GM04504 (cell line): ENCODE results near the gene HPSE2.
"Not testable (repeated sequence)": the region's sequence is repeated elsewhere in the genome, so short reads cannot be mapped to it uniquely, and the experiment has no call there.

Experiments used
- DNase-seq: peaks from one replicate; pipeline ENCODE4 v3.0.0-alpha.2; 2012; ENCODE audit warnings: low read depth

HPSE2 gene

DNA sequence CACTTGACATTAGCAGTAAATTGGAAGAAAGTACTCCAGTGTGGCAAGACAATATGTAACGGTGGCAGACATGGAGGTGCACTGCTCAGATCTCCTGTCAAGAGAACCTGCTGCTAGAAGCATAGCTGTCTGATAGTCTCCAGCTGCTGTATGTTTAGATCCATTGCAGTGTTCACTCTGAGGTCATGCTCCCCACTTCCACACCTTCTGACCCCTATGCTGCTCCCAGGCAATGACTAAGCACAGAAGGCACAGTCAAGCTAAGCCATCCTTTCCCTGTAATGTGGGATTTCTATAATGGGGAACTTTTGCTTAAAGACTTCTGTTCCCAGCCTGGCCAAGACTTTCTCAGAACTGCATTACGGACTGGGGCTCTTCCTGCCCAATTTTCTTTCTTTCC lies 315.8 kb downstream of the HPSE2 start:
- no peak for DNase-seq

DNA sequence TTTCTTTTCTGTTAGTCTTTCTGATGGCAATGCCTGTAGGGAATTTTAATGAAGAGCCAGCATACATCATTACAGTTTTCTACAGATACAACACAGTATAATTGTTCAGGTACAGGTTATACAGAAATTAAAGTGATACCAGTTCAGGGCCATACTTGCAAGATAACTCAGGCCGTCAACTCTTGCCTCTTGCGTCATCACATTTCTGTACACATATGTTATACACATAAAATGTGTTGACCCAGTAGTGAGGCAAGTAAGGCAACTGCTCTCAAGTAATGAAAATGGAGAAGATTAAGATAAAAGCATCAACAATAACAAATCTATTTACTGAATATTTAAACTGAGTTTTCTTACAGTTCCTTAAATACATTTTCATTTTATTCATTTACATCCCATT lies 317.8 kb downstream of the HPSE2 start:
- no peak for DNase-seq

DNA sequence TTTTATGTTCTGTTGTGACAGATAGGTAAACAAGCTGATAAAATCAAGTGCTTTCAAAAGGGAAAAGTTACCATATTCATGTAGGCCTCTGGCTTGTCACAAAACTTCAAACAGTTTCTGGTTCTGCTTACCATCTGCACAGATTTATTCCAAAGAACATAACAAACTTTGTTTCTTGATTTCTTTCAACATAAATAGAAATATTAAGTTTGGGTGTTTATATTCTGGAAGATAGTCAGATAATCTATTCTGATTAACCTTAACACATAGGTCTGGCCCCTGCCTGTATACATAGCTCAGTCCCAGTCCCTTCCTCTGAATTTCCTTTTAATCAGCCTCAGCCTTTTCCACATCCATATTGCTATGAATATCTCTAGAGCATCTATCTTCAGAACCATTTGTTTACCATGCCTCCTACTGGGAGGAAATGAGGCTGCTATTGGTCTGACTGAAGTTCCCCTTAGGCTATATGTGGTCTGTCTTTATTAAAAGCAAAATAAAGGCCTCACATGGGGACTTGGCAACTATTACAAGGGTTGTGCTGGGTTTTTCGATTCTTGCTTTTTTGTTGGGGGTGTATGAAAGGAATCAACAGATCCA lies 319.0 kb downstream of the HPSE2 start:
- DNase-seq = no peak

DNA sequence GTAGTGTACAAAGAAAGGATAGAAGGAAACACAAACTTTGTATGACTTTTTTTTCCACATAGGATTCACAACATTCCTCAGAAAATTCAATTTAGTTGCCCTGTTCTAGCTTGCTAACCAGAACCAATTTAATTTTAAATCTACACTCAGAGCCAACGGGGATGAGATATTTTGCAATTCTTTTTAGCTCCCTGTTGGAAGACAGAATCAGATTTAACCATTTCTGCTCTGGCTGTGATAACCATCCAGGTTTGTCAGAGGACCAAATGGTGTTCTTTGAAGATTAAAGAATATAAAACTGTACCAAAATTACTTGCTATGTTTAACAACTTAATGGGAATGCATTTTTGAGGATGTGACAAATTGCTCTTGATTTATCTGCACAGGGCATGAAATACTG lies 319.7 kb downstream of the HPSE2 start:
- DNase-seq = no peak

DNA sequence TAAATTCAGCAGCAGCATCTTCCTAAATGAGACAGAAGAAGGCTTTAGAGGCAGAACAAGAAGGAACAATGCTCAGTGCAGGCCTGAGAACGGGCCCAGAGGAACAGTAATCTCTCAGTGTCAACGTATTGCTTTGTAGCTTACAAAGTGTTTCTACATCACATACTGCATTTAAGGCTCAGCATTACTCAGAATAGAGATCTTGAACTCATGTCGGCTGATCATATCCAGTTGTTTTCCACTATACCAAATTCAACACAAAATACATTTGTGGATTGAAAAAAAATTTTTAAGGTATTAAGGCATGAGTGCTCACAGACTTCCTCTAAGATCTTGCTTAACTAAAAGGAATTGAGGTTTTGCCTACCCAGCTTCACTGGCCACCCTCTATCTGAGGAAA lies 325.1 kb downstream of the HPSE2 start:
- no peak for DNase-seq

DNA sequence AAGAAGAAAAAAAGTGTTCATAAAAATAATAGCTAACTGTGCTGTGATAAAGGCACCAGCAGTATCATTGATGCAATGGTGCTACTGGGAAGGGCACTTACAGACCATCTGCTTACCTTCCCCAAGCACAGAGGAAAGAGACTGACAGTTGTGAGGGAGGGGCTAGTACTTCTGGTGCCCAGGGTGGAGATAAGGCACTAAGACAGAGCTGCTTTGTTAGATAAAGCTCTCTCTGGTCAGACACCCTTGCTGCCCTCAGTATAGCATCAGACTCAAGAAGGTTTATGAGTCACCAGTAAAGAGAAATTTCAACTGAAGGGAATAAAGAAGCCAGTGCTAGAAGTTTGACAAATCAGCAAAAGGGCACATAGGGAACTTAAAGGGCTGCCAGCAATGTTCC lies 325.6 kb downstream of the HPSE2 start:
- DNase-seq = no peak

DNA sequence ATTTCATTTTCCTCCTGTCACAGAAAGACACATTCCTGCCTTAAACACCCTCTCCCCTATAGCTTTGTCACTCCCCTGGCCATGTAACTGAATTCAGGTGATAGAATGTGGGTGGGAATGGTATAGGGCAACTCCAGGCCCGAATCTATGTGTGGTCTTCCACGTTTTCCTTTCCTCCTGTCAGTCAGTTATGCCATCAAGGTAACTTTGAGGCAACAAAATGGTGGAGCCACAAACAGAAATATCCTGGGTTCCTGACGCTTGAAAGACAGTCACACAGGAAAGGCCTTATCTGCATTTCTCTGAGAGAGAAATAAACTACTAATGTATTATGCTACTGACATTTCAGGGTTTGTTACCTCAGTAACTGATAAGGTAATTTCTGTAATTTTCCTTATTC lies 326.8 kb downstream of the HPSE2 start:
- DNase-seq = no peak

DNA sequence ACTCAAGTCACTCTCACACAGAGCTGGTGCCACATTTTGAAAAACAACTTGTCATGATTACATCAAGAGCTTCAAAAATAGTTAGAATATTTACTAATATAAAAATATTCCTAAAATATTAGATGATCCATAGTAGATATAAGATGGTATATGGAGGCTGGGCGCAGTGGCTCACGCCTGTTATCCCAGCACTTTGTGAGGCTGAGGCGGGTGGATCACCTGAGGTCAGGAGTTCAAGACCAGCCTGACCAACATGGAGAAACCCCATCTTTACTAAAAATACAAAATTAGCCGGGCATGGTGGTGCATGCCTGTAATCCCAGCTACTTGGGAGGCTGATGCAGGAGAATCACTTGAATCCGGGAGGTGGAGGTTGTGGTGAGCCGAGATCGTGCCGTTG lies 327.4 kb downstream of the HPSE2 start:
- DNase-seq = not testable (repeated sequence)

DNA sequence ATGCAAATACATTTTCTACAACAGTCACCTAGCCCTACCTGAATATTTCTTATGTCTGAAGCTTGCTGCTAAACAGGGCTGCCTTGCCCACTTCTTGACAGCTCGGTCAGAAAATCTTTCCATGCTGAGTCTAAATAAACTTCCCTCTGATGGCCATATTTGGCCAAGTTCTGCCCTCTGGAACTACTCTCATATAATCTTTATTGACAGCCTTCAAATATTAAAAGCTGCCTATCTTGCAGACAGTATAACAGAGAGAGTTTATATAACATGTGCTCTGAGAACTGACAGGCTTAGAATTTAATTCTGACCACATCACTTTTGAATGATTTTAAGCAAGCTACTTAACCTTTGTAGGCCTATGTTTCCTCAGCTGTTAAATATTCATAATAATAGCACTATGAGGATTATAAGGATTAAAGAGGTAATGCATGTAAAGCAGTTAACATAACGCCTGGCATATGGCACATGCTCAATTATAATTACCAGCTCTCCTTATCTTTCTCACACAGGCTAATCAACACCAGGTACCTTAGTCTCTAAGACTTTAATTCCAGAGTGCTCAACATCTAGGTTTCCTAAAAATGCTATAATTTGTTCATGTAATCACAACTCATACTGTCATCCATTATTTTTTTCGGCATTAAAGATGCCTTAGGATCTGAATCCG lies 334.1 kb downstream of the HPSE2 start:
- DNase-seq = no peak

DNA sequence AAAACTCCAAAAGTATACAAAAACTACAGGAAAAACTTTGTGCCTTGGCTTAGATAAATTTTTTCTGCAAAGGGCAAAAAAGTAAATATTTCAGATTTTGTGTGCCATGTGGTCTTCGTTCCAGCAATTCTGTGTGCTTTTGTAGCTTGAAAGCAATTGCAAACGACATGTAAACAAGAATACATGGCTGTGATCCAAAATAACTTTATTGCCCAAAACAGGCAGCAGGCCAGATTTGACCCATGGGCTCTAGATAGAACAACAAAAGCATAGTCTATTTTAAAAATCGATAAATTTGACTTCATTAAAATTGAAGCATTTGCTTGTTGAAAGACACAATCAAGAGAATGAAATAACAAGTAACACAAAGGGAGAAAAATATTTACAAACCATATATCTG lies 336.6 kb downstream of the HPSE2 start:
- no peak for DNase-seq

DNA sequence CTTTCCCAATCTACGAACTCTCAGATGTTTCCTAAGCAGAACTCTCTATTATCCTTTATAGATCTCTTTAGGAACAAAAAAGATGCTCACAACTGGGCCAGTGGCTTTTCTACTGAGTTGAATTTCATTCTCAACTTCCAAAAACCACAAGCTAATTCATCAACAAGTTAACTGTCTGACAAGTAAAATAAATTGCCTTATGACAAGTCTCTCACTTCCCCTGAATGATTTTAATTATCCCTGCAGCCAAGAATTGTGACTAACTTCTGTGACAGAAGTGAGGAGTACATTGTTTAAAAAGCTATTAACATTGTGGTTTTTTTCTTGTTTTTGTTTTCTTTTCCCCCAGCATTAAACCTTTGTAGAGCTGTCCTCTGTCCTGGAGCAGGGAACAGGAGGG lies 343.1 kb downstream of the HPSE2 start:
- no peak for DNase-seq

DNA sequence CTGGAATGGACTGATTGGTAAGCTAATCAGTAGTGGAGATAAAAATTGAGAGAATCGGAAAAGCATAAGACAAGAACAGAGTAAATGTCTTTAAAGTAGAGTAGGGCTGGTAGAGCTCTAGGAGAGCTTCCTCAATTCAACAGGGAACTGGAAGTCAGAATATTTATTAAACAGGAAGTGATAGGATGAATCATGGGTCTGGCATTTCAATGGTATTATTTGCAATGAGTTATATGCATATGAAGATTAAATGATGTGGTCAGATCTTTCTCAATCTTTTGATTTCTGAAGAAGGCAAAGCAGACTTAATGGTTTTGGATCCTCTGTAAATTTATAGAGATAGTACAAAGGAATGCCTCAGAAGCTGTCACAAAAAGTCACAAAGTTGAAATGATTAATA lies 349.0 kb downstream of the HPSE2 start:
- DNase-seq = no peak

DNA sequence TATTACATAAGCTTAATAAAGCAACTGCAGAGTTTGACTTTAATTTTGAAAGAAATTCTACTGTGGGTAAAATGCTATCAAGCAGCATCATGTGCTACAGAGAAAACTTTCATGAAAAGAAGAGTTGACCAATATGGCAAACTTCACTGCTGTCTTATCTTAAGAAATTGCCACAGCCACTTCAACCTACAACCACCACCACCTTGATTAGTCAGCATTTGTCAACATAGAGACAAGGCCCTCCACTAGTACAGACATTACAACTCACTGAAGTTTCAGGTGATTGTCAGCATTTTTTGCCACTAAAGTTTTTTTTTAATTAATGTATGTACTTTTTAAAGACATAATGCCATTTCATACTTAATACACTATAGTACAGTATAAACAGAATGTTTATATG lies 350.3 kb downstream of the HPSE2 start:
- no peak for DNase-seq

DNA sequence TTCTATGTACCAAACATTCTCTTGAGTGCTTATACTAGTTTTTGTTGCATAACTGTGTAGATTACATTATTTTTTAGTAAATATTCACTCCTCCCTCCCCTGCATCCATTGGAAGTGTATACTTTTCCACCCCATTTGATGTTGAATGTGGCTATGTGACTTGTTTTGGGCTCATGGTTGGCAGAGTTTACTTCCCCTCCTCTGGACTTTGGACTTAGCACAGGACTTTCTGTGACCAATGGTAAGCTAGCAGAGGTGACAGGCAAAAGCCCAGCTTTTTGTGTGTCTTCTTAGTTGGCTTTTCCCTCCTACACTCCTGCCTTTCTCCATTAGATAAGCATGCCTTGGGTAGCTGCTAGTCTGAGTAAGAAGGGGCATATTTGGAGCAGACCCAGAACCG lies 353.9 kb downstream of the HPSE2 start:
- DNase-seq = no peak

DNA sequence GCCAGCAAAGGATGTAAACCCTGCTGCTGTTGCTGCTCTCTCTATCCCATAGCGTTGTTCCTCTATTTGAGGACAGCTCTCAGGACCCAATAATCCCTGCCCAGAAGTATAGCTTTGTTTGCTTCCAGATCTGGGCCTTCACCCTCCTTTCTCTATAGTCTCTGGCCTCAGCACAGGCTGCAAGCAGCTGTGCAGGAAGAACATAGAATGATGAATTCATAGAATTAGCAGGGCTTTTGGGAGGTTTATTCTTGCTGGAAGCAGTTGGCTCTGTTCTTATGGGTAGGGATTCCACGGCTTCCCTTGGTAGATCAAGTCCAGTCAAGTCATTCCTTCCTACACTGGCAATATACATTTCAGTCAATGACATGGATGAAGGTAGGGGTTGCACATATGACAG lies 354.7 kb downstream of the HPSE2 start:
- DNase-seq = no peak

DNA sequence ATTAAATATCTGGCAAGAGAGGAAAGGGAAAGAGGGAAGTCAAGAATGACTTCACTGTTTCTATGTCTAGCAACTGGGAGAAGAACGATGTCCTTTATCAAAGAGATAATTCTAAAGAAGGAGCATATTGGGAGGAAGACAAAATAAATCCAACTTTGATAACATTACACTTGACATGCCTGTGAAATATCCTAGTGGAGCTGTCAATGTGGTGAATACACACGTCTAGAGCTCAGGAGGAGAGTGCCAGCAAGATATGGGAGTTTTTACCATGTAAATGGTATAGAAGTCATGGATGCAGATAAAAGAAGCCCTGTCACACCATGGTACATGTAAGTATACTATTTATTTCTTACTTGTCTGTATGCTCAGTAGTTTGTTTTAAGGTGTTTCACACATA lies 356.7 kb downstream of the HPSE2 start:
- no peak for DNase-seq

DNA sequence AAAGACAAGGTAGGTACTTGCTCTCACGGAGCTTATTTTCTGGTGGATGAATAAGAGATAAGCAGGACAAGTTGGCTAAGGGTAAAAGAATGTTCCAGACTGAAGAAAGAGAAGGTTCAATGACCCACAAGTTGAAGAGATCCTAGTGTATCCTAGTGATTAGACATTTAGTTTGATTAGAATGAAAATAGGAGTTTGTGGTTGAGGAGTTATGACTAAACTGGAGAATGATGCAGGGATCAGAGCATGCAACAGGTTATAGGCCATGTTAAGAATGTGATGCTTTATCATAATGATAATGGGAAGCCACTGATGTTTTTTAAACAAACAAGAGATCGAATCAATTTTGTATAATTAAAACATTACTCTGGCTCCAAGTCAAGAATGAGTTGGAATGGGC lies 357.2 kb downstream of the HPSE2 start:
- no peak for DNase-seq

DNA sequence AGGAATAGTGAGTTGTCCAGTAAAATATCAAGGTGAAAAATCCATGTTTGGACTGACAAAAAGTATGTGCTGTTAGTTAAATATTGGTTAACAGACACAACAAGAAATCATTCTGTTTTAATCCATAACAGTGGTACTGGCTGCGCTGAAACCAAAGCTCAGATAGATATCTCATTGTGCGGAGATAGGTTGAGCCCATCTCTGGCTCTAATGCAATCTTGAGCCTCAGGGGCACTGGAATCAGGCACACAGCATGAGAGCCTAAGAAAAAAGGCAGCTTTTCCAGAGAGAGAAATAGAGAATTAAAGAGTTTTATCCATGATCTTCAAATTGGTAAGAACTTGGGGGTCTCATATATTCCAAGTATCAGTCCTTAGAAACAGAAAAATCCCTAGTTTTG lies 373.7 kb downstream of the HPSE2 start:
- no peak for DNase-seq

DNA sequence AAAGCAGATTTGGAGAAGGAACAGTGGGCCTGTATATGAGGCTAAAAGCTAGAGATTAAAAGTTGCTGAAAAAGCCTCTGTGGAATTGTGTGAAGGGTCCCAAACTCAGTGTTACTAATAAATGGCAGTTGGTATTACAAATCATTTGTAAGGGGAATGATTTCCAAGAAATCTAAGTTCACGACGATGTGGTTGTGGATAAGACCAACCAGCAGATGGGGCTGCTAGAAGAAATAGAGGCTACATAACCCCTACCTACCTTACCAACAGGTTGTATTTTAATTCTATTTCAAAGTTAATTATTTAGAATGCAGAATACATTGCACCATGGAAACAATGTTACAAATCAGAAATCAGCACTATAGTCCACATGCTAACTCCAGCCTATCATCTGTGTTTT lies 377.1 kb downstream of the HPSE2 start:
- no peak for DNase-seq

DNA sequence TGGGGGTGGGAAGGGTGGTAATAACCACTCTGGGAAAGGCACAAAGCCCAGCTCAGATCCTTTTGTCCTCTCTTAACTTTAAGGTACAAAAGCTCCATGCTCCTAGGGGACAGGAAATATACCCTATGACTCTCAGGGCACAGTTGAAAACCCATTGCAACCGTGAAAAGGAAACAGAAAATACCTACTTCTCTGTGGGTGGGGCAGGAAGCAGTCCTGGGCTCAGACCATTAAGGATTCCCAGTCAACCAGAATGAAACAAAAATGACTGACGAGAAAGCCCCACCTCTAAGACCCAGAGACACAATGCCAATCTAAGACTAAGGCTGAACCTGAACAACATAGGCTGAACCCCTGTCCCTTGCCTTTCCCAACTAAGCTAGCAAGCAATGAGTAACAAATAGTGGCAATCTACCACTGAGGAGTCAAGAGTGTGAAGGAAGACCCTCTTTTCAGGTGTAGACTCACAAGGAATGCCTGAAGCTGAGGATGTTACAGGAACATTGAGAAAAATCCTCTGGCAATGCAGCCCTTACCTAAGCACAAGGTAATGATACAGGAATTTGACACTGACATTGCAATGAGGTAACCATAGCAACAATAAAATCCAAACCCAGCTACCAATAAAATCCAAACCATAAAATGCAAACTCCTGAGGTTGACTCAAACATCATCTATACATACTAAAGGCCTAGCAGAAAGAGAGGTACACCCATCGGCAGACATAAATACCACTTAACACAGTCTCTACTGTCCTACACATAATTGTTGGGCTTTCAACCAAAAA lies 380.1 kb downstream of the HPSE2 start:
- DNase-seq = no peak

DNA sequence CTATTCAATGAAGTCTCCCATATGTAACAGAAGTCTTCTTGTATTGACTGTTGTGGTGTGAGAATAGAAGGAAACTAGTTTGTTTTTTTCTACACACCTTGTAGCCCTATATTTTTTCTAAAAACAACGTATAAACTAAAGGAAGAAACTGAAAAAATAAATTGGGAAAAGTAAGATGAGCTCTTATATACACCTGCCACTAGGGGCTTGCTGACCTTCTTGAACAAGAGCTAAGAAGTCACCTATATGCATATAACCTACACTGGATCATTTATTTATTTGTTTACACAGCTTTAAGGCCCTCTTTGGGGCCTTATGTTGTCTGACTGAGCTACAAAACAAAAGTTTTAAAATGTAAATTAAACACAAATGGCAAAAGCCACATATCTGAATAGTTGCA lies 383.0 kb downstream of the HPSE2 start:
- DNase-seq = no peak

DNA sequence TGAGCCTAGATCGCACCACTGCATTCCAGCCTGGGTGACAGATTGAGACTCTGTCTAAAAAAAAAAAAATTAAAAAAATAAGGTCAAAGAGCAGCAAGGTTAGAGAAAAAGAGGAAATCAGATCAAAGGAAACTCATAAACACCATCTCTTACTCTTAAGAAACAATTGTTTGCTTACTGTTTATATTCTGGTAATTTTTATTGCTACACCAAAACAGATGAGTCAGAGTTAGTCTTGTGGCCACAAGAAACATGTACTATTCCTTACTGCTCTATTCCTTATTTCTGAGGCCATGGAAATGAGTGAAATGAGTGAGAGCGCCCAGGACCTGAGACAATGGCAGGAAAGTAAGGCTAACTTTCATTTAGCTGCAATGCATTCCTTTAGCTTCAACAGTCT lies 387.3 kb downstream of the HPSE2 start:
- DNase-seq = no peak

DNA sequence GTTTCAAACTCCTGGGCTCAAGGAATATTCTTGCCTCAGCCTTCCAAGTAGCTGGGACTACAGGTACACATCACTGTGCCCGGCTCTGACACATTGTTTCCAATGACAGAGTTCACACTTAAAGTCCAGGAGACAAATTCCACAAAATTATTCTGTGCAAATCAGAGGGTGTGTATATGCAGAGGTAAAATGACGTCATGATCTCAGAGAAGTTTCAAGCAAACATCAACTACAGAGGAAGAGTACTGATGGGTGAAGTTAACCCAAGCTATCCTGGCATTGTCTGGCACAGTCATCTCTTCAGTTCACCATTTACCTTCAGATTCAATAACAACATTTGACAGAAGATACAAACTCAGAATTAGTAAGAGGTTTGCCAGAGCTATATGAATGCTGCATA lies 388.9 kb downstream of the HPSE2 start:
- DNase-seq = no peak

DNA sequence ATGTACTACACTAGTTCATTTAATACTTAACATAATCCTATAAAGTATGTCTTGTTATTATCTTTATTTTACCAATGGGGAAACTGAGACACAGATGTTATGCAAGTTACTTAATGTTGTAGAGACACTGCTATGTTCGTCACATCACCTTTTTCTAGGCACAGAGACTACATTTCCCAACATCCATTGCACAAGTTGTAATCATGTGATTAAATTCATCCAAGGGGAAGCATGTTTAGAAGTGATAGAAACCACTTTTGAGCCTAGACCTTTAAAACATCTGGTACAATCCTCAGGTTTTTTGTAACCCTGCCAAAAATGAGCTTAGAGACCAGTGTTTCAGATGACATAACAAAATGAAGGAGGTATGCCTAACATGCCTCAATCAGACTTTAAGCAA lies 402.1 kb downstream of the HPSE2 start:
- DNase-seq = no peak
